RWPE2 (cell line): ENCODE data around the gene BEAN1.

ENCODE experiments used
- ATAC-seq: fragments of 200-7000 bp; cut with Tn5 transposase; 3 replicates; pipeline ENCODE4 v1.9.1; 2021; ENCODE audit warnings: low read depth
- DNase-seq: peaks from one replicate; pipeline ENCODE4 v3.0.0-alpha.2; 2020; ENCODE audit warnings: low spot score
- H3K27ac ChIP-seq: fragments of 450-650 bp; 2 replicates; pipeline ENCODE4 v1.5.1; 2017; ENCODE audit warnings: mild to moderate bottlenecking; ENCODE audit not compliant: poor library complexity, severe bottlenecking
- H3K27me3 ChIP-seq: fragments of 250-450 bp; sonication (Bioruptor Pico); 2 replicates; pipeline ENCODE4 v1.5.1; 2021; ENCODE audit warnings: mild to moderate bottlenecking, moderate library complexity; ENCODE audit not compliant: insufficient read depth, poor library complexity, severe bottlenecking
- H3K36me3 ChIP-seq: fragments of 250-450 bp; sonication (Bioruptor Pico); 2 replicates; pipeline ENCODE4 v1.5.1; 2020; ENCODE audit warnings: low read depth, mild to moderate bottlenecking, moderate library complexity
- H3K4me1 ChIP-seq: fragments of 250-450 bp; sonication (Bioruptor Pico); 2 replicates; pipeline ENCODE4 v1.5.1; 2021; ENCODE audit warnings: mild to moderate bottlenecking, moderate library complexity; ENCODE audit not compliant: insufficient read depth, poor library complexity, severe bottlenecking
- H3K4me3 ChIP-seq: fragments of 250-450 bp; sonication (Bioruptor Pico); 2 replicates; pipeline ENCODE4 v1.5.1; 2021; ENCODE audit warnings: mild to moderate bottlenecking, moderate library complexity; ENCODE audit not compliant: severe bottlenecking
- H3K9me3 ChIP-seq: fragments of 250-450 bp; sonication (Bioruptor Pico); 2 replicates; pipeline ENCODE4 v1.5.1; 2021; ENCODE audit warnings: mild to moderate bottlenecking, moderate library complexity; ENCODE audit not compliant: severe bottlenecking
- CTCF ChIP-seq: fragments of 450-650 bp; IDR thresholded peaks from one replicate; pipeline ENCODE4 v1.5.1; 2017; ENCODE audit warnings: mild to moderate bottlenecking, moderate library complexity; ENCODE audit not compliant: poor library complexity, severe bottlenecking

The BEAN1 gene

DNA sequence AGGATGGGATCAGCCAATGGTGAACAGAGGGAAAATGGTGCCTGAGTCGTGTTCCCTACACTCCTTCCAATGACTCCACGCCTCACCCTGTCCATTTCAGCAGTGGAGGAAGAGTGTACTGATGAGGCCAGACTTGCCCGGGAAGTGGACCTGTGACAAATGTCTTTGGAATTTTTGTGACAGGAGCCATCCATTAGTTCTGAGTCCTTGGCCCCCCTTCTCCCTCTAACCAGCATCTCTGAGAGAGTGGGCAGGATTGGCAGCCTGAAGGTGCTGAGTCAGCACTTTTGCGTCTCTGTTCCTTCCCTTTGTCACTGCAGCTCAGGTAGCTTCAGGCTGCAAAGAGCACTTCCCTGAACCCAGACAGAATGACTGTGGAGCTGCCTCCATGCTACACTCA is 30.8 kb downstream of the BEAN1 start:
- peaks cover 3% of the 10 kb centered on the region for H3K4me1 ChIP-seq
- DNase-seq (no peak), ATAC-seq (peak; percentile 82)
- no peaks in the 10 kb centered on the region for H3K27me3 ChIP-seq
- no peak overlapping the region for H3K4me3 ChIP-seq
- H3K36me3 ChIP-seq, result no peaks in the 10 kb centered on the region
- TF ChIP-seq CTCF, result no peak
- no peak overlapping the region for H3K27ac ChIP-seq
- no peaks in the 10 kb centered on the region for H3K9me3 ChIP-seq

DNA sequence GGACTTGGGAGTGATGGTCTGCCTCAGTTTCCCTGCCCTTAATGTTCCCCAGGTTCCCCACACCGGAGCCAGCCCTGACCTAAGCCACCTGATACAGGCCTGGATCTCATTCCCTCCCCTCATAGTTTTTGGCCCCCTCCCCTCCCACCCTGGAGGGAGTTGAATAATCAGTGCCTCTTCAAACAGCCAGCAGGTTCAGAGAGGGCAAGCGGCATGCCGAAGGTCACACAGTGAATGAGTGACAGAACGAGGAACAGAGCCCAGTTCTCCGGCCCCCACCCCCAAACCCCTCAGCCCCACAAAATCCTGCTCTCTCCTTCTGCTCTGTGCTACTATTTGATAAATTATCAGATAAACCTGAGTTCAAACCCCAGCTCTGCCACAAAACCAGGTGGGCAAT is 31.2 kb downstream of the BEAN1 start:
- Histone ChIP-seq H3K9me3 (no peaks in the 10 kb centered on the region), H3K4me1 (peaks cover 3% of the 10 kb centered on the region), H3K27ac (no peak overlapping the region), H3K4me3 (no peak overlapping the region), H3K27me3 (no peaks in the 10 kb centered on the region), H3K36me3 (no peaks in the 10 kb centered on the region)
- DNase-seq (no peak), ATAC-seq (no peak)
- no peak for TF ChIP-seq CTCF

- H3K4me3 ChIP-seq, result no peak overlapping the region
- peaks cover 3% of the 10 kb centered on the region for H3K4me1 ChIP-seq
- no peak for TF ChIP-seq CTCF
- H3K27ac ChIP-seq, result no peak overlapping the region
- DNase-seq (no peak), ATAC-seq (no peak)
- H3K27me3 ChIP-seq, result no peaks in the 10 kb centered on the region
- H3K36me3 ChIP-seq, result no peaks in the 10 kb centered on the region
- H3K9me3 ChIP-seq, result no peaks in the 10 kb centered on the region
Measured at GRCh38 chr16:66458853-66459252, 31.8 kb downstream of the BEAN1 start.

DNA sequence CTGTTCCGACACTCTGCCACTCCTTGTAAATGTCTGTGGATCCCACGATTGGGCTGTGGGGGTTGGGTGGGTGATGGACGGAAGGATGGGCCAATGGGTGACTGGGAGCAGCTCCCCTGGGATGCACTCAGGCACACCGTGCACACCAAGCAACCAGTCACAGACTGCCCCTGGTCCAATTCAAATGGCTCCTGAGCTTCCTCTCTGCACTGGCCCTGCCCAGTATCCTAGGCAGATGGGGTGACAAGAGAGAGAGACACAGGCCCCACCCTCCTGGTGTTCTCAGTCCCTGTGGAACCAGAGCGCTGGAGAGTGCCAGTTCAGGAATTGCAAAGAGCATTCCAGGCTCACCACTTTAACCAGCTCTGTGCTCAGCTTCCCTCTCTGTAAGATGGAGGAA is 32.8 kb downstream of the BEAN1 start:
- H3K4me1 ChIP-seq, result peaks cover 3% of the 10 kb centered on the region
- H3K27me3 ChIP-seq, result no peaks in the 10 kb centered on the region
- ATAC-seq, result no peak
- H3K27ac ChIP-seq, result no peak overlapping the region
- H3K36me3 ChIP-seq, result no peaks in the 10 kb centered on the region
- no peaks in the 10 kb centered on the region for H3K9me3 ChIP-seq
- DNase-seq, result no peak
- no peak for TF ChIP-seq CTCF
- no peak overlapping the region for H3K4me3 ChIP-seq

DNA sequence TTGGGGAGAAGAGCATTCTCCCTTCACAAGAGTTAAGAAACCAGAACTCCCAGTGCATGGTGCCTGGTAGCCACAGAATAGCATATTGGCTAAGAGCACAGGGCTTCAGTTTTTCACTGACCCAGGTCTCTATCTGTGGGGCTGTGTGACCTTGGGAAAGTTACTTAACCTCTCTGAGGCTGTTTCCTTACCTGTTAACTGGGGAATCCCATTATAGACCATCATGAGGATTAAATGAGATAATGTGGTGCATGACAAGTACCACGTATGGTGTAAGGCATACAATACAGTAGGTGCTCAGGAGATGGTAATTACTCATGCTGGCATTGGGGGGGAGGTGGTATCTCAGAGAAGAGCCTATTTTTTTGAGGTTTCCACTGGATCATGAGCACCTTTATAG is 33.6 kb downstream of the BEAN1 start:
- Histone ChIP-seq H3K27ac (no peak overlapping the region), H3K27me3 (no peaks in the 10 kb centered on the region), H3K4me1 (peaks cover 3% of the 10 kb centered on the region), H3K4me3 (no peak overlapping the region), H3K9me3 (no peaks in the 10 kb centered on the region), H3K36me3 (no peaks in the 10 kb centered on the region)
- no peak for DNase-seq
- no peak for TF ChIP-seq CTCF
- ATAC-seq, result no peak
